Naive thymus-derived CD4-positive, alpha-beta T cell (primary cell): ENCODE measurements around the gene GRIP2. TPM values are rescaled to one million over a fixed set of nuclear protein-coding genes. Genes with fewer than 3 reads are reported as not detected.

Experiments used
- ATAC-seq: fragments of 150-1000 bp; cut with Tn5 transposase; 2 replicates; pipeline ENCODE4 v1.10.0; 2021; ENCODE audit warnings: mild to moderate bottlenecking, moderate library complexity
- CTCF ChIA-PET: fragments of 350-600 bp; sonication (Branson Sonifier 250); formaldehyde crosslinking; loops from one replicate; lab custom pipeline; 2021; ENCODE audit warnings: antibody characterized with exemption; lab: Charles Lee
- POLR2A ChIA-PET: fragments of 350-600 bp; sonication (Branson Sonifier 250); formaldehyde crosslinking; loops from one replicate; lab custom pipeline; 2021; ENCODE audit warnings: antibody characterized with exemption, inconsistent platforms; lab: Charles Lee
- DNase-seq, 9 donors: peaks; one replicate each; pipeline versions ENCODE4 v3.0.0 to v3.0.0-alpha.2; 2020 to 2022; ENCODE audit warnings: mixed read lengths in 1 of 9
- H3K27ac ChIP-seq: one replicate; pipeline ENCODE4 v1.7.0; 2013; ENCODE audit warnings: mild to moderate bottlenecking, low read depth, low read length, moderate library complexity
- H3K27me3 ChIP-seq, 2 donors: one replicate each; pipeline ENCODE4 v1.7.0; 2013; ENCODE audit warnings: low read length in 2 of 2, mild to moderate bottlenecking in 2 of 2, moderate library complexity in 2 of 2; ENCODE audit not compliant: control insufficient read depth in 2 of 2, insufficient read depth in 2 of 2
- H3K36me3 ChIP-seq, 3 experiments: 1 replicate in 2 of 3; 2 replicates in 1 of 3; pipeline ENCODE4 v1.7.0; 2013; ENCODE audit warnings: low read length in 3 of 3, mild to moderate bottlenecking in 3 of 3, moderate library complexity in 1 of 3; ENCODE audit not compliant: insufficient read depth in 3 of 3, control insufficient read depth in 2 of 3
- H3K4me1 ChIP-seq, 2 donors: one replicate each; pipeline ENCODE4 v1.7.0; 2013; ENCODE audit warnings: low read length in 2 of 2, mild to moderate bottlenecking in 2 of 2, moderate library complexity in 1 of 2; ENCODE audit not compliant: control insufficient read depth in 2 of 2, insufficient read depth in 2 of 2
- H3K4me3 ChIP-seq: 2 replicates; pipeline ENCODE4 v1.7.0; 2013; ENCODE audit warnings: mild to moderate bottlenecking, low read length
- H3K9me3 ChIP-seq, 3 experiments: 1 replicate in 2 of 3; 2 replicates in 1 of 3; pipeline ENCODE4 v1.7.0; 2013; ENCODE audit warnings: low read length in 3 of 3; ENCODE audit not compliant: control insufficient read depth in 2 of 3
- H3K27ac Mint-ChIP-seq, 9 donors: one replicate each; pipeline ENCODE4 v1.8.0; 2020 to 2022; ENCODE audit warnings: mixed read lengths in 9 of 9, mild to moderate bottlenecking in 8 of 9, moderate library complexity in 5 of 9, inconsistent platforms in 2 of 9
- H3K27me3 Mint-ChIP-seq, 5 donors: one replicate each; pipeline ENCODE4 v1.8.0; 2021 to 2022; ENCODE audit warnings: mixed read lengths in 5 of 5, mild to moderate bottlenecking in 1 of 5
- H3K36me3 Mint-ChIP-seq, 5 donors: one replicate each; pipeline ENCODE4 v1.8.0; 2020 to 2022; ENCODE audit warnings: mixed read lengths in 5 of 5, mild to moderate bottlenecking in 3 of 5, inconsistent platforms in 1 of 5
- H3K4me1 Mint-ChIP-seq, 7 donors: one replicate each; pipeline ENCODE4 v1.8.0; 2020 to 2022; ENCODE audit warnings: mixed read lengths in 7 of 7, mild to moderate bottlenecking in 3 of 7, inconsistent platforms in 1 of 7
- H3K4me3 Mint-ChIP-seq, 10 donors: one replicate each; pipeline ENCODE4 v1.8.0; 2020 to 2022; ENCODE audit warnings: mild to moderate bottlenecking in 10 of 10, mixed read lengths in 10 of 10, moderate library complexity in 6 of 10, inconsistent platforms in 2 of 10
- H3K9me3 Mint-ChIP-seq, 11 donors: one replicate each; pipeline ENCODE4 v1.8.0; 2020 to 2022; ENCODE audit warnings: mixed read lengths in 11 of 11, mild to moderate bottlenecking in 4 of 11, inconsistent platforms in 1 of 11, moderate library complexity in 1 of 11
- intact Hi-C, 2 donors: fragments of 100-400 bp; cut with micrococcal nuclease; formaldehyde crosslinking; loops; one replicate each; pipeline ENCODE4 v1.15.1; 2023
- polyA plus RNA-seq, 2 donors: library from polyadenylated mRNA; unstranded; fragments of 300-500 nt; fragmentation: Illumina TruSeq; gene quantifications; one replicate each; pipeline ENCODE4 v1.2.3, GENCODE V29; 2021
- total RNA-seq, 6 experiments: library from RNA in 5 of 6; stranded (reverse) in 5 of 6; gene quantifications; 1 replicate in 5 of 6; 2 replicates in 1 of 6; pipeline ENCODE4 v1.2.3 and lab custom pipeline; 2021 to 2026

Gene GRIP2
- total and polyA plus RNA-seq, 7 experiments from 2014 or later = not detected

- intact Hi-C loops = no loop called here
- Histone ChIP-seq H3K4me1 (no peaks in the 10 kb centered on the region), H3K36me3 (peaks cover 0 to 50% (median 0%) of the 10 kb centered on the region in 3 experiments), H3K27ac (no peak overlapping the region), H3K9me3 (no peaks in the 10 kb centered on the region), H3K27me3 (no peaks in the 10 kb centered on the region), H3K4me3 (no peak overlapping the region)
- ATAC-seq (no peak), DNase-seq (no peak)
- Mint-ChIP-seq H3K27ac (peak overlapping the region in 2 of 9 donors; percentile 57 to 58), H3K27me3 (no peaks in the 10 kb centered on the region), H3K9me3 (no peaks in the 10 kb centered on the region), H3K4me3 (no peak overlapping the region), H3K36me3 (peaks cover 3 to 33% (median 13%) of the 10 kb centered on the region in 5 donors), H3K4me1 (peaks cover 0 to 1% (median 0%) of the 10 kb centered on the region in 7 donors)
- ChIA-PET POLR2A (no interaction called here), CTCF (no interaction called here)
Observed at GRCh38 chr3:14488286-14489041, 51.7 kb downstream of the GRIP2 start.

- ATAC-seq (no peak), DNase-seq (no peak)
- Mint-ChIP-seq H3K4me1 (peaks cover 0 to 3% (median 0%) of the 10 kb centered on the region in 7 donors), H3K36me3 (peaks cover 3 to 39% (median 13%) of the 10 kb centered on the region in 5 donors), H3K27me3 (no peaks in the 10 kb centered on the region), H3K4me3 (no peak overlapping the region), H3K27ac (no peak overlapping the region), H3K9me3 (no peaks in the 10 kb centered on the region)
- H3K27ac ChIP-seq = no peak overlapping the region
- no peak overlapping the region for H3K4me3 ChIP-seq
- H3K4me1 ChIP-seq = no peaks in the 10 kb centered on the region
- no peaks in the 10 kb centered on the region for H3K9me3 ChIP-seq
- peaks cover 0 to 57% (median 0%) of the 10 kb centered on the region in 3 experiments for H3K36me3 ChIP-seq
- CTCF ChIA-PET = no interaction called here
- H3K27me3 ChIP-seq = no peaks in the 10 kb centered on the region
- POLR2A ChIA-PET = no interaction called here
- intact Hi-C loops = no loop called here
Observed at GRCh38 chr3:14487821-14488220, 52.3 kb downstream of the GRIP2 start.

DNA sequence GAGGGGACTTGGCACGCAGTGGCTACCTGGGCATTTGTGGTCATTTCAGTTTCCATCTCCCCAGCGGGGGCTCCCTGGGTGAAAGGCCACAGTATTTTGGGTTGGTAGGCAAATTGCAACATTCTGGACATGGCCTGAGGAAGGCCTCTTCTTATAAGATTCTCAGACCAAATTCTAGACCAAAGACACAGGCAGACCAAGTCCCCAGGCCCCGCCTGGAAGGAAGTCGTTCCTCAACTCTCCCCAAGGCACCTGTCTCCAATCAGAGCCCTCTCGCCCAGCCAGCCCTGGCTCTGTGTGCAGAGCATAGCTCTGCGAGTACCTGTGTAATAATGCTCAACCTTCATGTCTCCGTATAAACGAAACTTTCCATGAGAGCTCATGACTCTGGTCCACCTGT lies 53.1 kb downstream of the GRIP2 start:
- Mint-ChIP-seq H3K4me1 (peaks cover 0 to 3% (median 0%) of the 10 kb centered on the region in 7 donors), H3K36me3 (peaks cover 3 to 40% (median 13%) of the 10 kb centered on the region in 5 donors), H3K4me3 (no peak overlapping the region), H3K27ac (peak overlapping the region in 1 of 9 donors; percentile 27), H3K27me3 (no peaks in the 10 kb centered on the region), H3K9me3 (no peaks in the 10 kb centered on the region)
- ChIA-PET CTCF (no interaction called here), POLR2A (no interaction called here)
- Histone ChIP-seq H3K4me1 (no peaks in the 10 kb centered on the region), H3K9me3 (no peaks in the 10 kb centered on the region), H3K4me3 (no peak overlapping the region), H3K36me3 (peaks cover 0 to 64% (median 0%) of the 10 kb centered on the region in 3 experiments), H3K27me3 (no peaks in the 10 kb centered on the region), H3K27ac (no peak overlapping the region)
- intact Hi-C loops = no loop called here
- no peak for DNase-seq
- no peak for ATAC-seq

GRCh38 chr3:14486460-14486859 lies 53.7 kb downstream of the GRIP2 start:
- POLR2A ChIA-PET = no interaction called here
- intact Hi-C loops = no loop called here
- peaks cover 8 to 44% (median 19%) of the 10 kb centered on the region in 5 donors for H3K36me3 Mint-ChIP-seq
- peaks cover 0 to 5% (median 0%) of the 10 kb centered on the region in 7 donors for H3K4me1 Mint-ChIP-seq
- ATAC-seq = no peak
- Histone ChIP-seq H3K27ac (no peak overlapping the region), H3K9me3 (no peaks in the 10 kb centered on the region), H3K4me1 (no peaks in the 10 kb centered on the region), H3K36me3 (peaks cover 0 to 70% (median 0%) of the 10 kb centered on the region in 3 experiments), H3K4me3 (no peak overlapping the region), H3K27me3 (no peaks in the 10 kb centered on the region)
- H3K4me3 Mint-ChIP-seq = no peak overlapping the region
- no peak for DNase-seq
- no peak overlapping the region for H3K27ac Mint-ChIP-seq
- no peaks in the 10 kb centered on the region for H3K9me3 Mint-ChIP-seq
- CTCF ChIA-PET = no interaction called here
- no peaks in the 10 kb centered on the region for H3K27me3 Mint-ChIP-seq

- ChIA-PET CTCF (no interaction called here), POLR2A (no interaction called here)
- Mint-ChIP-seq H3K9me3 (no peaks in the 10 kb centered on the region), H3K27ac (no peak overlapping the region), H3K27me3 (no peaks in the 10 kb centered on the region), H3K4me1 (peaks cover 0 to 5% (median 0%) of the 10 kb centered on the region in 7 donors), H3K4me3 (no peak overlapping the region), H3K36me3 (peaks cover 10 to 44% (median 19%) of the 10 kb centered on the region in 5 donors)
- intact Hi-C loops = no loop called here
- ATAC-seq (no peak), DNase-seq (no peak)
- no peak overlapping the region for H3K4me3 ChIP-seq
- peaks cover 0 to 75% (median 0%) of the 10 kb centered on the region in 3 experiments for H3K36me3 ChIP-seq
- H3K27me3 ChIP-seq = no peaks in the 10 kb centered on the region
- H3K9me3 ChIP-seq = no peaks in the 10 kb centered on the region
- H3K4me1 ChIP-seq = no peaks in the 10 kb centered on the region
- no peak overlapping the region for H3K27ac ChIP-seq
Observed at GRCh38 chr3:14485981-14486380, 54.2 kb downstream of the GRIP2 start.

DNA sequence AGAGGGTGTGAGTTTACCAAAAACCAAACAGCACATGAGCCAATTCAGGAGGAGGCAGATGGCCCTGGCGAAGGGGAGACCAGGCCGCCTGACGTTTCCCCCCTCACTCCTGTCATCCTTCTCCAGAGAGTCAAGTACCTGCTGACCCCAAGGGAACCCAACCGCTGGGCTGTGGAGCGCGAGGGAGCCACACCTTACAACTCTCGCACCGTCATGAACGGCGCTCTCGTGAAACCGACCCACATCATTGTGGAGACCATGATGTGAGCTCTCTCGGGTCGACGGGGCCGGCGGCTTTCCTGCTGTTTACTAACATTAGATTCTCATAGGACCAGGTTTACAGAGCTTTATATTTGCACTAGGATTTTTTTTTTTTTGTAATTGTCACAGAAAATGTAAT lies 55.4 kb downstream of the GRIP2 start:
- Mint-ChIP-seq H3K4me3 (no peak overlapping the region), H3K36me3 (peaks cover 11 to 37% (median 19%) of the 10 kb centered on the region in 5 donors), H3K27ac (no peak overlapping the region), H3K4me1 (peaks cover 0 to 5% (median 0%) of the 10 kb centered on the region in 7 donors), H3K27me3 (no peaks in the 10 kb centered on the region), H3K9me3 (no peaks in the 10 kb centered on the region)
- Histone ChIP-seq H3K27me3 (no peaks in the 10 kb centered on the region), H3K4me1 (no peaks in the 10 kb centered on the region), H3K27ac (no peak overlapping the region), H3K4me3 (no peak overlapping the region), H3K36me3 (peaks cover 0 to 86% (median 0%) of the 10 kb centered on the region in 3 experiments), H3K9me3 (no peaks in the 10 kb centered on the region)
- DNase-seq (no peak), ATAC-seq (no peak)
- CTCF ChIA-PET = no interaction called here
- POLR2A ChIA-PET = no interaction called here
- intact Hi-C loops = no loop called here

- no peak for ATAC-seq
- intact Hi-C loops = no loop called here
- no peak for DNase-seq
- Mint-ChIP-seq H3K4me3 (no peak overlapping the region), H3K4me1 (peaks cover 0 to 6% (median 0%) of the 10 kb centered on the region in 7 donors), H3K36me3 (peaks cover 19 to 50% (median 21%) of the 10 kb centered on the region in 5 donors), H3K27ac (peak overlapping the region in 3 of 9 donors; percentile 21 to 70 (median 41)), H3K9me3 (no peaks in the 10 kb centered on the region), H3K27me3 (no peaks in the 10 kb centered on the region)
- Histone ChIP-seq H3K9me3 (no peaks in the 10 kb centered on the region), H3K4me1 (no peaks in the 10 kb centered on the region), H3K27ac (no peak overlapping the region), H3K4me3 (no peak overlapping the region), H3K27me3 (no peaks in the 10 kb centered on the region), H3K36me3 (peaks cover 5 to 95% (median 11%) of the 10 kb centered on the region in 3 experiments)
- CTCF ChIA-PET = no interaction called here
- POLR2A ChIA-PET = no interaction called here
Observed at GRCh38 chr3:14483286-14483685, 56.9 kb downstream of the GRIP2 start.
